Activated CD4-positive, alpha-beta T cell treated with anti-CD3 and anti-CD28 coated beads, Interleukin-2, amount 50 U/mL, for 16 hours (primary cell): ENCODE results near the gene ZKSCAN1.

ENCODE experiments used
- DNase-seq: peaks from one replicate; pipeline ENCODE4 v3.0.0-alpha.2; 2020

The ZKSCAN1 gene

GRCh38 chr7:100040575-100040974 lies 25.2 kb downstream of the ZKSCAN1 start:
- DNase-seq: no peak

GRCh38 chr7:100044718-100045117 lies 29.3 kb downstream of the ZKSCAN1 start:
- no peak for DNase-seq

- DNase-seq: no peak
These were observed 33.3 kb downstream of the ZKSCAN1 start for GRCh38 chr7:100048680-100049079.

GRCh38 chr7:100049441-100050291 lies 34.3 kb downstream of the ZKSCAN1 start, which contains the start of gene ZSCAN21:
TSS of gene ZSCAN21 (plus strand) at chr7:100049774. CDS start at chr7:100057007, 7,233 bp downstream.
- DNase-seq: peak; percentile 79

- DNase-seq: no peak
These were observed 36.2 kb downstream of the ZKSCAN1 start for GRCh38 chr7:100051611-100052010.

- peak; percentile 56 for DNase-seq
These were observed 37.8 kb downstream of the ZKSCAN1 start for GRCh38 chr7:100053215-100053614.

GRCh38 chr7:100057006-100057405 lies 41.6 kb downstream of the ZKSCAN1 start:
- no peak for DNase-seq

GRCh38 chr7:100059251-100059739 lies 43.9 kb downstream of the ZKSCAN1 start:
- DNase-seq: no peak

- no peak for DNase-seq
These were observed 46.3 kb downstream of the ZKSCAN1 start for GRCh38 chr7:100061518-100062193.

GRCh38 chr7:100063376-100063775 lies 48.0 kb downstream of the ZKSCAN1 start:
- DNase-seq: no peak

- DNase-seq: no peak
These were observed 48.8 kb downstream of the ZKSCAN1 start for GRCh38 chr7:100064162-100064561.

GRCh38 chr7:100065452-100066186 lies 50.2 kb downstream of the ZKSCAN1 start:
- no peak for DNase-seq

GRCh38 chr7:100066953-100067352 lies 51.6 kb downstream of the ZKSCAN1 start:
- DNase-seq: no peak

- no peak for DNase-seq
These were observed 54.6 kb downstream of the ZKSCAN1 start for GRCh38 chr7:100069991-100070390.

GRCh38 chr7:100071018-100071723 lies 55.8 kb downstream of the ZKSCAN1 start:
- DNase-seq: no peak

GRCh38 chr7:100072462-100072861 lies 57.1 kb downstream of the ZKSCAN1 start:
- no peak for DNase-seq

GRCh38 chr7:100074841-100075240 lies 59.4 kb downstream of the ZKSCAN1 start:
- DNase-seq: no peak

GRCh38 chr7:100075418-100075817 lies 60.0 kb downstream of the ZKSCAN1 start:
- DNase-seq: no peak

- no peak for DNase-seq
These were observed 61.8 kb downstream of the ZKSCAN1 start for GRCh38 chr7:100077205-100077604.

- DNase-seq: no peak
These were observed 63.7 kb downstream of the ZKSCAN1 start for GRCh38 chr7:100079024-100079560.

- no peak for DNase-seq
These were observed 65.6 kb downstream of the ZKSCAN1 start for GRCh38 chr7:100080907-100081534.
